Central memory CD8-positive, alpha-beta T cell (primary cell): ENCODE measurements around the gene ACTG2.
"Not testable (repeated sequence)": the region's sequence is repeated elsewhere in the genome, so short reads cannot be mapped to it uniquely, and the experiment has no call there.

Experiments
- ATAC-seq: fragments of 150-1000 bp; cut with Tn5 transposase; replicated peaks from 2 replicates; pipeline ENCODE4 v1.10.0; 2022; ENCODE audit warnings: mild to moderate bottlenecking, moderate FRiP score, moderate number of reproducible peaks; ENCODE audit not compliant: poor library complexity, severe bottlenecking; ENCODE audit errors: extremely low read depth
- DNase-seq, 2 donors: peaks; one replicate each; pipeline ENCODE4 v3.0.0; 2021; ENCODE audit warnings: low spot score in 2 of 2
- H3K27ac Mint-ChIP-seq: one replicate; pipeline ENCODE4 v1.8.0; 2022; ENCODE audit warnings: low read depth, mild to moderate bottlenecking, moderate library complexity, mixed read lengths
- H3K27me3 Mint-ChIP-seq: one replicate; pipeline ENCODE4 v1.8.0; 2022; ENCODE audit warnings: mixed read lengths
- H3K36me3 Mint-ChIP-seq: one replicate; pipeline ENCODE4 v1.8.0; 2022; ENCODE audit warnings: mild to moderate bottlenecking, moderate library complexity, mixed read lengths; ENCODE audit not compliant: insufficient read depth
- H3K4me1 Mint-ChIP-seq: one replicate; pipeline ENCODE4 v1.8.0; 2022; ENCODE audit warnings: mixed read lengths
- H3K4me3 Mint-ChIP-seq: one replicate; pipeline ENCODE4 v1.8.0; 2022; ENCODE audit warnings: mild to moderate bottlenecking, moderate library complexity, mixed read lengths
- H3K9me3 Mint-ChIP-seq: one replicate; pipeline ENCODE4 v1.8.0; 2022; ENCODE audit warnings: mixed read lengths

The ACTG2 gene

DNA sequence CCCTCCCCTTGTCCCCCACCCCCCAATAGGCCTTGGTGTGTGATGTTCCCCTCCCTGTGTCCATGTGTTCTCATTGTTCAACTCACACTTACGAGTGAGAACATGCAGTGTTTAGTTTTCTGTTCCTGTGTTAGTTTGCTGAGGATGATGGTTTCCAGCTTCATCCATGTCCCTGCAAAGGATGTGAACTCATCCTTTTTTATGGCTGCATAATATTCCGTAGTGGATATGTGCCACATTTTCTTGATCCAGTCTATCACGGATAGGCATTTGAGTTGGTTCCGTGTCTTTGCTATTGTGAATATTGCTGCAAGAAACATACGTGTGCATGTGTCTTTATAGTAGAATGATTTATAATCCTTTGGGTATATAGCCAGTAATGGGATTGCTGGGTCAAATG lies 14.8 kb upstream of the ACTG2 start:
- not testable (repeated sequence) for DNase-seq, H3K27ac Mint-ChIP-seq, H3K4me3 Mint-ChIP-seq, ATAC-seq, H3K36me3 Mint-ChIP-seq, H3K27me3 Mint-ChIP-seq, H3K4me1 Mint-ChIP-seq, H3K9me3 Mint-ChIP-seq

DNA sequence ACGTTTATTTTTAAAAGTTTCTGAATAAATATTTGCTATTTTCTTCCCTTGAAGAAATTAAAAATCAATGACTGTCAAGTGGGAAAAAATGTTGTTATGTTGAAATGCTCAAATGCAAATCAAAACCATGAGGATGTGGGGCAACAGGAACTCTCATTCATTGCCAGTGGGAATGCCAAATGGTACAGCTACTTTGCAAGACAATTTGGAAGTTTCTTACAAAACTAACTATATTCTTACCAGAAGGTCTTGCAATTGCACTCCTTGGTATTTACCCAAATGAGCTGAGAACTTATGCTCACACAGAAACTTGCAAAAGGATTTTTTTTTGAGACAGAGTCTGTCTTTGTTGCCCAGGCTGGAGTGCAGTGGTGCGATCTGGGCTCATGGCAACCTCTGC lies 7.4 kb upstream of the ACTG2 start:
- no peaks in the 10 kb centered on the region for H3K4me1 Mint-ChIP-seq
- DNase-seq = no peak
- H3K27me3 Mint-ChIP-seq = peaks cover 33% of the 10 kb centered on the region
- no peaks in the 10 kb centered on the region for H3K36me3 Mint-ChIP-seq
- ATAC-seq = no peak
- no peaks in the 10 kb centered on the region for H3K9me3 Mint-ChIP-seq
- no peak overlapping the region for H3K27ac Mint-ChIP-seq
- no peak overlapping the region for H3K4me3 Mint-ChIP-seq

DNA sequence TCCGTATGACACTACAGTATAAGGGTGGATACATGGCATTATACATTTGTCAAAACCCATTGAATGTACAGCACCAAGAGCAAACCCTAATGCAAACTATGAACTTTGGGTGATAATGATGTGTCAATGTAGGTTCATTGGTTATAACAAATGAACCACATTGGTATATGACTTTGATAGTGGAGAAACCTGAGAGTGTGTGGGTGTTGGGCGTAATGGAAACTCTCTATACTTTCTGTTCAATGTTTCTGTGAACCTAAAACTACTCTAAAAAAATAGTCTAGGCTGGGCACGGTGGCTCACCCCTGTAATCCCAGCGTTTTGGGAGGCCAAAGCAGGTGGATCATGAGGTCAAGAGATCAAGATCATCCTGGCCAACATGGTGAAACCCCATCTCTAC lies 6.5 kb upstream of the ACTG2 start:
- DNase-seq = no peak
- no peaks in the 10 kb centered on the region for H3K9me3 Mint-ChIP-seq
- no peaks in the 10 kb centered on the region for H3K4me1 Mint-ChIP-seq
- ATAC-seq = no peak
- peaks cover 33% of the 10 kb centered on the region for H3K27me3 Mint-ChIP-seq
- H3K36me3 Mint-ChIP-seq = no peaks in the 10 kb centered on the region
- no peak overlapping the region for H3K4me3 Mint-ChIP-seq
- no peak overlapping the region for H3K27ac Mint-ChIP-seq

DNA sequence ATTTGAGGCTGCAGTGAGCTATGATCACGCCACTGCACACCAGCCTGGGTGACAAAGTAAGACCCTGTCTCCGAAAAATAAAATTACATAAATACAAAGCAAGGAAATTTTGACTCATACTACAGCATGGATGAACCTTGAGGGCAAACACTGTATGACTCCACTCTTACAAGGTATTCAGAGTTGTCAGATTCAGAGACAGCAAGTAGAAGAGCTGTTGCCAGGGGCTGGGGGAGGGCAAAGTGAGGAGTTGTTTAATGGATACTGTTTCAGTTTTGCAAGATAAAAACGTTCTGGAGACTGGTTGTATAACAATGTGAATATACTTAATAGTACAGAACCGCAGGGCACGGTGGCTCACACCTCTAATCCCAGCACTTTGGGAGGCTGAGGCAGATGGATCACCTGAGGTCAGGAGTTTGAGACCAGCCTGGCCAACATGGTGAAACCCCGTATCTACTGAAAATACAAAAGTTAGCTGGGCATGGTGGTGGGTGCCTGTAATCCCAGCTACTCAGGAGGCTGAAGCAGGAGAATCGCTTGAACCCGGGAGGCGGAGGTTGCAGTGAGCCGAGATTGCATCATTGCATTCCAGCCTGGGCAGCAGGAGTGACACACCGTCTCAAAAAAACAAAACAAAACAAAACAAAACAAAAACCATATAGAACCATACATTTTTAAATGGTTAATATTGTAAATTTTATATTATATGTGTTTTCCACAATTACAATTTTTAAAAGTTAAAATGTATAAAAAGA lies 5.0 kb upstream of the ACTG2 start:
- H3K27ac Mint-ChIP-seq = peak overlapping the region; percentile 76
- not testable (repeated sequence) for H3K4me1 Mint-ChIP-seq, ATAC-seq, DNase-seq, H3K4me3 Mint-ChIP-seq, H3K36me3 Mint-ChIP-seq, H3K9me3 Mint-ChIP-seq
- H3K27me3 Mint-ChIP-seq = peaks cover 26% of the 10 kb centered on the region

DNA sequence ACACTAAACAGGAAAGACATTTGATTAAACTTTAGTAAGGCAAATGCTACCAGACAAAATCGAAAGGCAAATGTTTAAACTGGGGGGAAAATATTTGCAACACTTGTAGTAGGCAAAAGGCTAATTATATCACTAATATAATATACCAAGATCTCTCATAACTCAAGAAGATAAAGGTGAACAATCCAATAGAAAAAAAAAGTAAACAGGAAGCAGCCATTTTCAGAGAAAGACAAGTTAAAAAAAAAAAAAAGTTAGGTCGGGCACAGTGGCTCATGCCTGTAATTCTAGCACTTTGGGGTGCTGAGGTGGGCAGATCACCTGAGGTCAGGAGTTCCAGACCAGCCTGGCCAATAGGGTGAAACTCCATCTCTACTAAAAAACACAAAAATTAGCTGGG lies 4.4 kb upstream of the ACTG2 start:
- peak overlapping the region; percentile 76 for H3K27ac Mint-ChIP-seq
- no peak overlapping the region for H3K4me3 Mint-ChIP-seq
- H3K4me1 Mint-ChIP-seq = no peaks in the 10 kb centered on the region
- no peak for ATAC-seq
- no peaks in the 10 kb centered on the region for H3K9me3 Mint-ChIP-seq
- DNase-seq = no peak
- no peaks in the 10 kb centered on the region for H3K36me3 Mint-ChIP-seq
- H3K27me3 Mint-ChIP-seq = peaks cover 20% of the 10 kb centered on the region

DNA sequence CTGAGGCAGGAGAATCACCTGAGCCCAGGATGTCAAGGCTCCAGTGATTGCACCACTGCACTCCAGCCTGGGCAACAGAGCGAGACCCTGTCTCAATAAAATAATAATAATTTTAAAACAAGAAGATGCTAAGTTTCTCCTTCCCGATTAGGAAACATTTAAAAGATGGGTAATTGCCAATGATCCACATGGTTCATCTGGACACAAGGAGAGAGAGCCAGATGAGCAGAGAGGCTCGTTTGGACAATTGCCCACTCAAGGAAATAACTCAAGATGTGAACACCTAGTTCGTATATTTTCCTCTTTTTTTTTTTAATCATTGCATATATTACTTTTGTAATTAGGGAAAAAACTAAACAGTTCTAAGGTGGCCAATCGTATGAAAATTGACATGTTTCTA lies 3.6 kb upstream of the ACTG2 start:
- H3K27me3 Mint-ChIP-seq = peaks cover 16% of the 10 kb centered on the region
- DNase-seq (no peak), ATAC-seq (no peak)
- no peaks in the 10 kb centered on the region for H3K36me3 Mint-ChIP-seq
- H3K27ac Mint-ChIP-seq = no peak overlapping the region
- H3K4me3 Mint-ChIP-seq = no peak overlapping the region
- peaks cover under 1% of the 10 kb centered on the region for H3K4me1 Mint-ChIP-seq
- no peaks in the 10 kb centered on the region for H3K9me3 Mint-ChIP-seq

DNA sequence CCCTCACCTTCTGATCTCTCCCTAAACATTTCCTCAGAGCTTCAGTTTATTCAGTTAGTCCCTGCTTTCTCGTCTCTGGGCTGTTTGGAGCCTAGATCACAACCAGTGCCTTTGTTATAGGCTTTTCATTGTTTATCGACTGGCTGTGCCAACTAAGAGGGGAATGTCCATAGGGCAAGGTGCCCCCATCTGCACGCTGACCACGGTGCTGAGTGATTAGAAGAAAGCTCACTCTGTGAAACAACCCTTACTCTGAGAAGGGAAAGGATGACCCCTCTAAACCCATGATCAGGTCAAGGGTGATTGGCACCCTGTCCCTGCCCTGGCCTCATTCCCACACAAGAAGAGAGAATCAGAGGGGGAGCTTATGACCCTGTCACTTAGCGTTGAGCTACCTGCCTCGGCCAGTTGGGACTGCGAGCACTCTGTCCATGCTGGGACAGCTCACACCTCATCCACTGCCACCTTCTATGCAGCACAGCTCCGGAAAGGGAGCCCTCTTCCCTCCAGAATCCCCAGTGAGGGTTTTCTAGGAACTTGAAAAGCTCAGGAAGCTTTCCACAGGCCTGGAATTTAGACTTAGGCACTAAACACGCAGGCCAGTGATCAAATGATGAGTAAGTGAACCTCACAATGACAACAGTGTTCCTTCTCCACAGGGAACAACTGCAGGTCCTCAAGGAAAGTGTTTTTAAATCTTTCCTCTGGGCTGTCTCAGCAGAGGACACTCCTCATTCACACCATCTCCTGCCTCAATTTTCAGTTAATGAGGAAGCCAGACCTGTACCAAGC lies 2.3 kb upstream of the ACTG2 start:
- no peaks in the 10 kb centered on the region for H3K9me3 Mint-ChIP-seq
- H3K27ac Mint-ChIP-seq = no peak overlapping the region
- DNase-seq = no peak
- H3K36me3 Mint-ChIP-seq = no peaks in the 10 kb centered on the region
- H3K27me3 Mint-ChIP-seq = peaks cover 16% of the 10 kb centered on the region
- ATAC-seq = no peak
- peaks cover 12% of the 10 kb centered on the region for H3K4me1 Mint-ChIP-seq
- H3K4me3 Mint-ChIP-seq = no peak overlapping the region

DNA sequence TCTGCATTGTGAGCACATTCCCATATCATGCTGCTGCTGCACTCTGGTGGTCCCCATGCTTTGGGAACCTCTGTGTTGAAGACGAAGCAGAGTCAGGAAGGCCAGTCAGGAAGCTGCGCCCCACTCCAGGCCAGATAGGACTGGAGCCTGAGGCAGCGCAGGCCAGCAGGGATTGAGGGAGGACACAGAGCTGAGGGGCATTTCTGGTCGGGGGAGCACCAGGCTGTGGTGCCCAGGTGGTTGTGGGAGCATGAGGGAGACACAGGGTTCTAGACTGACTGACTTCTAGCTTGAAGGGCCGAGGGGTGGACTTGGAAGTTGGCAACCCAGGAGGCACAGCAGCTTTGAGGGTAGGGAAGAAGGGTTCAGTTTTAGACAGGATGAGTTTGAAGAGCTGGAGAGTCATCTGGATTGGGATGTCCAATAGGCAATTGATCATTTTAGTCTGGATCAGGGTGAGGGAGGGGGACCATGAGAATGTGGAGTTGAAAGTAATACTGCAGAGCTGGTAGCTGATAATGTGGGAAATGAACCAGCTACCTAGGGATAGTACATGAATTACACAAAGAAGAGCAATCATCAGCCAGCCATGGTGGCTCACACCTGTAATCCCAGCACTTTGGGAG lies 1.4 kb upstream of the ACTG2 start:
- no peak overlapping the region for H3K4me3 Mint-ChIP-seq
- H3K27ac Mint-ChIP-seq = peak overlapping the region; percentile 63
- H3K9me3 Mint-ChIP-seq = no peaks in the 10 kb centered on the region
- ATAC-seq = no peak
- peaks cover 15% of the 10 kb centered on the region for H3K4me1 Mint-ChIP-seq
- H3K36me3 Mint-ChIP-seq = no peaks in the 10 kb centered on the region
- no peak for DNase-seq
- peaks cover 10% of the 10 kb centered on the region for H3K27me3 Mint-ChIP-seq

DNA sequence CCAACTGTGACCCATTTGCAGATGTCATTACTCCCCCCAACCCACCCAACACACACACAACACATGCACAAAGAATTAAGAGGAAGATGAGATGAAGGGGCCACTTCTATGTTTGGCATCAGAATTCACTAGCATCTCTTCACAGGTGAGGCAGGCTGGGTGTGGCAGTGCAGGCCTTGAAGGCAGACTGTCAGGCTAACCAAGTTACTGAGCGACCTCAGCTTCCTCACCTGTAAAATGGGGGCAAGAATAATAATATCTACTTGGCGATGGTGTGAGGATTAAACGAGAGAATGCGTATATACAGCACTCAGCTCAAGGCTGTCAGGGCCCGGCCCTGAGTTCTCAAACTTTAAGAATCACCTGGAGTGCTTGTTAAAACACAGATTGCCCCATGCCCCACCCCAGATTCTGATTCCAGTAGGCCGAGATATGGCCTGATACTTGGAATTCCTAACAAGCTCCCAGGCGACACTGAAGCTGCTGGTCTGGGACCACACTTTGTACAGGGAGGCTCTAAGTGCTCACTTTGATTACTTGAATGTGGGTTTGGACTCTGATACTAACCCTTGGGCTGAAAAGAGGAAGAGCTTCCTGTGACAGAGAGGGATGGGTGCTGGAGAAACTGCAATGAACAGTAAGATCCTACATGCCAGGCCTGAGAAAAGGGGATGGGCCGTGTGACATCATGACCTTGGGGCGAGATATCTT lies 1.1 kb downstream of the ACTG2 start:
- ATAC-seq = no peak
- no peaks in the 10 kb centered on the region for H3K27me3 Mint-ChIP-seq

DNA sequence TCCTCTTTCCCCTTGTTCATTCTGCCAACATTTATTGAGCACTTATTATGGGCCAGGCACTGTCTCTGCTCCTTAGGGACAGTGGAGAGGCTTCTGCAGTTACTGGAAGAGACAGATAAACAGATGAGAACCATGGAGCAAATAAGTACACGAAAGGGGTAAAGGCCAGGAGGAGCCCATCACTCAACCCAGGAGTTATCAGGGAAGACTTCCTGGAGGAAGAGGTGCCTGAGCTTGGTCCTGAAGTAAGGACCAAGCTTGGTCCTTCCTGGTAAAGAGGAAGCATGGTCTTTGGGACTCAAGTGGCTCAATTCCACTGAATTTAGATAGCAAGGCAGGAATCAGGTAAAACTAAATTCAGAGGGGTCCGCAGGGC lies 1.7 kb downstream of the ACTG2 start:
- no peak overlapping the region for H3K27ac Mint-ChIP-seq
- H3K4me3 Mint-ChIP-seq = no peak overlapping the region
- H3K9me3 Mint-ChIP-seq = no peaks in the 10 kb centered on the region
- no peak for ATAC-seq
- no peak for DNase-seq
- H3K4me1 Mint-ChIP-seq = peaks cover 18% of the 10 kb centered on the region
- H3K27me3 Mint-ChIP-seq = no peaks in the 10 kb centered on the region
- H3K36me3 Mint-ChIP-seq = no peaks in the 10 kb centered on the region

More for the DNA sequence above, 1.1 kb downstream of the ACTG2 start:
- Mint-ChIP-seq H3K9me3 (no peaks in the 10 kb centered on the region), H3K27ac (no peak overlapping the region), H3K4me1 (peaks cover 18% of the 10 kb centered on the region), H3K4me3 (no peak overlapping the region), H3K36me3 (no peaks in the 10 kb centered on the region)
- DNase-seq = no peak

DNA sequence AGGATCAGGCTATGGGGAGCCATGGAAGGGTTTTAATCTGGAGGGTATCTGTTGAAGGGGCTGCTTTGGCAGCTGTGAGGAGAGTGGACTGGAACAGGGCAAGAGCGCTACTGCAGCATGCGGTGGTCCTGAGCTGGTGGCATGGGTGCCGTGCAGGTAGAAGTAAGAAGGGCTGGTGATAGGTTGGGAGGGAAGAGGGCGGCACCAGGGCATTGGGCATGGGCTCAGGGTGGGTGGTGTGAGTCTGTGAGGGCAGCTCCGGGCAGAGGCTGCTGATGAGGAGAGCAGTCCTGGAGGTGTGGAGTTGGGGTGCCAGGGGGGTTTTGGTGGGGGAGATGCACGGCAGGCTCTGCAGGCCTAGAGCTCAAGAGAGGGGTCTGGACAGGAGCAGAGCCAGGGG lies 2.1 kb downstream of the ACTG2 start:
- Mint-ChIP-seq H3K27me3 (no peaks in the 10 kb centered on the region), H3K4me1 (peaks cover 18% of the 10 kb centered on the region), H3K36me3 (no peaks in the 10 kb centered on the region), H3K27ac (no peak overlapping the region), H3K9me3 (no peaks in the 10 kb centered on the region), H3K4me3 (no peak overlapping the region)
- DNase-seq (no peak), ATAC-seq (no peak)

DNA sequence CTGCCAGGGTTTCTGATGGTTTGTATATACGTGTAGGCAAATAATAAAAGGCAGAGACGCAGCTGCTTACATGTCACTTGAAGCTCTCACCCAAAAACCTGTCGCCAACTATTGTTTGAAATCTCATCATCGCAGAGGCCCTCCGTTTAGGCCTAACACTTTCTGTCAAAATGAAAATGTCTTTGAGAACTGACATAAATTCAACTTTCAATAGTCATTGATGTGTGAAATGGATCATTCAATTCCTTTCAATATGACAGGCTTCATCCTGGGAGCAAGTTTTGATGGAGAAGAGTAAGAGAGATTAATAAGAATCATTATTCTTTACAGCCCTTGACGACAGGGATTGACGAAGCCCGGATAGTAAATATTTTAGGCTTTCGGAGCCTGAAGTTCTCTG lies 2.7 kb downstream of the ACTG2 start:
- no peak for DNase-seq
- H3K4me1 Mint-ChIP-seq = peaks cover 18% of the 10 kb centered on the region
- no peaks in the 10 kb centered on the region for H3K9me3 Mint-ChIP-seq
- H3K36me3 Mint-ChIP-seq = no peaks in the 10 kb centered on the region
- no peak for ATAC-seq
- no peak overlapping the region for H3K4me3 Mint-ChIP-seq
- H3K27ac Mint-ChIP-seq = no peak overlapping the region
- H3K27me3 Mint-ChIP-seq = no peaks in the 10 kb centered on the region
